PC-9 (cell line): Measurements from ENCODE around the gene SP6. TPM values are rescaled to one million over a fixed set of nuclear protein-coding genes. Genes with fewer than 3 reads are reported as not detected.

ENCODE experiments used
- BruUV-seq: library from RNA; stranded (reverse); fragments of 400-500 nt; replicated peaks from 2 replicates; lab custom pipeline; 2021; lab: Mats Ljungman, UMichigan
- CTCF ChIA-PET: fragments of 300-600 bp; sonication (Branson Sonifier 250); formaldehyde crosslinking; loops from one replicate; lab custom pipeline; 2022; ENCODE audit warnings: antibody characterized with exemption; lab: Charles Lee
- POLR2A ChIA-PET: fragments of 300-600 bp; sonication (Branson Sonifier 250); formaldehyde crosslinking; loops from one replicate; lab custom pipeline; 2022; ENCODE audit warnings: antibody characterized with exemption; ENCODE audit not compliant: unreplicated experiment; lab: Charles Lee
- DNase-seq, 2 experiments: peaks; one replicate each; pipeline versions ENCODE4 v3.0.0 to v3.0.0-alpha.2; 2015 to 2022; ENCODE audit warnings: mixed read lengths in 1 of 2
- H2AFZ ChIP-seq: fragments of 200-600 bp; sonication (generic); 2 replicates; pipeline ENCODE4 v1.8.1; 2017; ENCODE audit warnings: antibody characterized with exemption
- H3F3A ChIP-seq: fragments of 200-600 bp; sonication (generic); 2 replicates; pipeline ENCODE4 v1.8.1; 2017; ENCODE audit warnings: antibody characterized with exemption, mild to moderate bottlenecking, low read depth; ENCODE audit not compliant: insufficient read depth
- H3K27ac ChIP-seq: fragments of 200-600 bp; sonication (generic); 2 replicates; pipeline ENCODE4 v1.6.1; 2016; ENCODE audit warnings: mixed run types
- H3K27me3 ChIP-seq: fragments of 200-600 bp; sonication (generic); 2 replicates; pipeline ENCODE4 v1.6.1; 2016; ENCODE audit warnings: low read depth, mixed run types; ENCODE audit not compliant: insufficient read depth
- H3K36me3 ChIP-seq: fragments of 200-600 bp; sonication (generic); 2 replicates; pipeline ENCODE4 v1.6.1; 2016; ENCODE audit warnings: low read depth, mixed run types
- H3K4me1 ChIP-seq: fragments of 200-600 bp; sonication (generic); replicated peaks from 2 replicates; pipeline ENCODE4 v1.6.1; 2016; ENCODE audit warnings: mixed run types; ENCODE audit not compliant: insufficient read depth
- H3K4me2 ChIP-seq: fragments of 200-600 bp; sonication (generic); 2 replicates; pipeline ENCODE4 v1.6.1; 2017; ENCODE audit warnings: mixed run types
- H3K4me3 ChIP-seq: fragments of 200-600 bp; sonication (generic); 2 replicates; pipeline ENCODE4 v1.6.1; 2016; ENCODE audit warnings: mixed run types
- H3K79me2 ChIP-seq: fragments of 200-600 bp; sonication (generic); 2 replicates; pipeline ENCODE4 v1.6.1; 2017; ENCODE audit warnings: low read depth, mixed run types
- H3K9me2 ChIP-seq: fragments of 200-600 bp; sonication (generic); 2 replicates; pipeline ENCODE4 v1.8.1; 2017; ENCODE audit warnings: mild to moderate bottlenecking; ENCODE audit not compliant: insufficient read depth
- H3K9me3 ChIP-seq: fragments of 200-600 bp; sonication (generic); 2 replicates; pipeline ENCODE4 v1.8.1; 2016; ENCODE audit warnings: low read depth; ENCODE audit not compliant: insufficient read depth
- H4K20me1 ChIP-seq: fragments of 200-600 bp; sonication (generic); 2 replicates; pipeline ENCODE4 v1.8.1; 2017; ENCODE audit not compliant: insufficient read depth
- CTCF ChIP-seq: fragments of 200-600 bp; sonication (generic); conservative IDR thresholded peaks from 2 replicates; pipeline ENCODE4 v1.6.1; 2017; ENCODE audit warnings: mixed run types, antibody characterized with exemption, mild to moderate bottlenecking, moderate library complexity
- EZH2 ChIP-seq: fragments of 200-600 bp; sonication (generic); IDR thresholded peaks from 2 replicates; pipeline ENCODE4 v1.8.0; 2017; ENCODE audit warnings: antibody characterized with exemption, low read depth
- intact Hi-C: fragments of 100-400 bp; cut with micrococcal nuclease; formaldehyde crosslinking; loops from one replicate; pipeline ENCODE4 v1.10.0; 2022; ENCODE audit not compliant: unreplicated experiment
- total RNA-seq: library from RNA; stranded (reverse); gene quantifications from 2 replicates; pipeline ENCODE4 v1.2.3, GENCODE V29; 2021

SP6 gene
- total RNA-seq, 1 experiment from 2014 or later = 13.3 TPM

- peaks cover 31% of the 10 kb centered on the region for H3K79me2 ChIP-seq
- no TSS peak for BruUV-seq
- no peaks in the 10 kb centered on the region for H3K27me3 ChIP-seq
- H3K4me1 ChIP-seq = peaks cover 20% of the 10 kb centered on the region
- peak overlapping the region; percentile 76; the same call in 1 of the 2 replicates for H3K4me3 ChIP-seq
- peak overlapping the region; percentile 99 for H3K4me2 ChIP-seq
- H3K9me2 ChIP-seq = no peaks in the 10 kb centered on the region
- H3K9me3 ChIP-seq = no peaks in the 10 kb centered on the region
- H2AFZ ChIP-seq = no peak overlapping the region
- H3K36me3 ChIP-seq = peaks cover 30% of the 10 kb centered on the region
- no peak for DNase-seq
- TF ChIP-seq EZH2 (no peak), CTCF (no peak)
- ChIA-PET CTCF (no interaction called here), POLR2A (no interaction called here)
- H3F3A ChIP-seq = peaks cover 38% of the 10 kb centered on the region
- intact Hi-C loops = no loop called here
- H3K27ac ChIP-seq = peak overlapping the region; percentile 63
- peaks cover 14% of the 10 kb centered on the region for H4K20me1 ChIP-seq
These were observed 21.1 kb downstream of the SP6 start for GRCh38 chr17:47829870-47830269.

DNA sequence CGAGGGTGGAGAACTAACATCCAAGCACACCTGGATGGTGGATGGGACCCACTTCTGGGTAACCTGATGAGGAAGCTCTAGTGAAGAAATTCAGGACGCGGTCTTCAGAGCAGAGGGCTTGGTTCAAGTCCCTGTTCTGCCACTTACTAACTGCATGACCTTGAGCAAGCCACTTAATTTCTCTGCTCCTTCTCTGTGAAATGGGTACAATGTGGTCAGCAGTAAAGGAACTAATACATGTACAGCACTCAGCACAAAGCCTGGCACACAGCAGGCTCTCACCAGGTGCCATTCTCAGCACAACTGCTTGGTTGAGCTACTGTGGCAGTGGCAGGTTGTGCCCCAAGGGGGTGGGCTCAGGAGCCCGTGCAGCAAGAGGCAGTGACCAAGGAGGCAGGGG is 27.4 kb downstream of the SP6 start:
- intact Hi-C loops = no loop called here
- no TSS peak for BruUV-seq
- no peaks in the 10 kb centered on the region for H3K9me3 ChIP-seq
- TF ChIP-seq CTCF (no peak), EZH2 (no peak)
- POLR2A ChIA-PET = no interaction called here
- H2AFZ ChIP-seq = no peak overlapping the region
- no peaks in the 10 kb centered on the region for H3K27me3 ChIP-seq
- H3K79me2 ChIP-seq = peaks cover 25% of the 10 kb centered on the region
- peaks cover 38% of the 10 kb centered on the region for H3F3A ChIP-seq
- no peak overlapping the region for H3K27ac ChIP-seq
- CTCF ChIA-PET = no interaction called here
- H3K9me2 ChIP-seq = no peaks in the 10 kb centered on the region
- peaks cover 38% of the 10 kb centered on the region for H3K36me3 ChIP-seq
- no peak overlapping the region for H3K4me2 ChIP-seq
- DNase-seq = no peak
- H3K4me1 ChIP-seq = peaks cover 30% of the 10 kb centered on the region
- no peak overlapping the region for H3K4me3 ChIP-seq
- H4K20me1 ChIP-seq = no peaks in the 10 kb centered on the region; the same call in 1 of the 2 replicates

DNA sequence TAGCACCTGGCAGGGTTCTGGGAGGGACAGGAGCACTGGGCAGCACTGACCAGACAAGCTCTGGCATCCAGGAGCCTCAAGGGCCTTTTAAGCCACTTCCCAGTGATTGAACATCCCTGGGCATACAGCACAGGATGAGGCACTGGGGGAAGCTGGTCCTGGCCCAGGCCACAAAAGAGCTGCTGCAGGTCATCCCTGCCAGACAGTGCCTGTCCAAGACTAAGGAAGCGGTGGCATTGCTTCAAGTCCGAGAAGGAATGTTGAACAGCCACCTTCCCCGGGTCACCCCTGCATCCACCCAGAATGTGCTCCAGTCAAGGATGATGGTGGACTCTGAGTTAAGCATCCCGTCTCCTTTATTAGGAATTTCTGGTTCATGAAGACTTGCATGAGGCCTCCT is 28.2 kb downstream of the SP6 start:
- no TSS peak for BruUV-seq
- peaks cover 30% of the 10 kb centered on the region for H3K4me1 ChIP-seq
- H3K9me3 ChIP-seq = no peaks in the 10 kb centered on the region
- ChIA-PET CTCF (interaction anchor here (0.5 kb wide), 1 partner anchor 89 kb away, joined by 3 read pairs; no protein-coding TSS in a partner anchor), POLR2A (no interaction called here)
- peaks cover 24% of the 10 kb centered on the region for H3K79me2 ChIP-seq
- H3F3A ChIP-seq = peaks cover 38% of the 10 kb centered on the region
- no peaks in the 10 kb centered on the region for H3K27me3 ChIP-seq
- TF ChIP-seq EZH2 (no peak), CTCF (no peak)
- H2AFZ ChIP-seq = no peak overlapping the region
- intact Hi-C loops = no loop called here
- DNase-seq = no peak
- H3K27ac ChIP-seq = peak overlapping the region; percentile 79; the same call in 1 of the 2 replicates
- no peaks in the 10 kb centered on the region; the same call in 1 of the 2 replicates for H4K20me1 ChIP-seq
- no peaks in the 10 kb centered on the region for H3K9me2 ChIP-seq
- H3K36me3 ChIP-seq = peaks cover 39% of the 10 kb centered on the region
- H3K4me2 ChIP-seq = peak overlapping the region; percentile 91
- no peak overlapping the region for H3K4me3 ChIP-seq
